HEK293 (cell line): ENCODE data around the gene KCNK18.

ENCODE experiments used
- CTCF ChIP-seq: fragments of 450-650 bp; formaldehyde crosslinking; IDR thresholded peaks from 2 replicates; pipeline ENCODE4 v1.5.1; 2016; ENCODE audit warnings: missing biosample characterization, missing genetic modification characterization
- GLIS1 ChIP-seq: fragments of 450-650 bp; formaldehyde crosslinking; IDR thresholded peaks from 2 replicates; pipeline ENCODE4 v1.5.1; 2016; ENCODE audit warnings: missing biosample characterization, missing genetic modification characterization
- KLF16 ChIP-seq: fragments of 450-650 bp; formaldehyde crosslinking; IDR thresholded peaks from 2 replicates; pipeline ENCODE4 v1.5.1; 2017; ENCODE audit warnings: missing biosample characterization, missing genetic modification characterization
- WT1 ChIP-seq: fragments of 450-650 bp; formaldehyde crosslinking; IDR thresholded peaks from 2 replicates; pipeline ENCODE4 v1.5.1; 2016; ENCODE audit warnings: missing biosample characterization, missing genetic modification characterization
- ZBTB17 ChIP-seq: fragments of 450-650 bp; formaldehyde crosslinking; IDR thresholded peaks from 2 replicates; pipeline ENCODE4 v1.5.1; 2016; ENCODE audit warnings: missing biosample characterization, missing genetic modification characterization
- ZBTB26 ChIP-seq: fragments of 450-650 bp; formaldehyde crosslinking; optimal IDR thresholded peaks from 2 replicates; pipeline ENCODE3; 2016; ENCODE audit warnings: missing biosample characterization, mild to moderate bottlenecking, missing genetic modification characterization
- ZBTB8A ChIP-seq: fragments of 450-650 bp; formaldehyde crosslinking; IDR thresholded peaks from 2 replicates; pipeline ENCODE4 v1.5.1; 2016; ENCODE audit warnings: missing biosample characterization, missing genetic modification characterization
- ZFP3 ChIP-seq: fragments of 450-650 bp; formaldehyde crosslinking; IDR thresholded peaks from 2 replicates; pipeline ENCODE4 v1.5.1; 2016; ENCODE audit warnings: low read depth, missing biosample characterization, missing genetic modification characterization
- ZFP41 ChIP-seq: fragments of 450-650 bp; formaldehyde crosslinking; IDR thresholded peaks from 2 replicates; pipeline ENCODE4 v1.5.1; 2016; ENCODE audit warnings: missing biosample characterization, missing genetic modification characterization, borderline replicate concordance
- ZNF146 ChIP-seq: fragments of 450-650 bp; formaldehyde crosslinking; IDR thresholded peaks from 2 replicates; pipeline ENCODE4 v1.5.1; 2016; ENCODE audit warnings: missing biosample characterization, missing genetic modification characterization
- ZNF37A ChIP-seq: fragments of 450-650 bp; IDR thresholded peaks from 2 replicates; pipeline ENCODE4 v1.5.1; 2018; ENCODE audit warnings: missing biosample characterization, missing genetic modification characterization
- ZNF639 ChIP-seq: fragments of 450-650 bp; formaldehyde crosslinking; IDR thresholded peaks from 2 replicates; pipeline ENCODE4 v1.5.1; 2016; ENCODE audit warnings: missing biosample characterization, missing genetic modification characterization
- ZNF768 ChIP-seq: fragments of 450-650 bp; formaldehyde crosslinking; IDR thresholded peaks from 2 replicates; pipeline ENCODE4 v1.5.1; 2018; ENCODE audit warnings: missing biosample characterization, mild to moderate bottlenecking, missing genetic modification characterization
- ZSCAN18 ChIP-seq: fragments of 450-650 bp; formaldehyde crosslinking; IDR thresholded peaks from 2 replicates; pipeline ENCODE4 v1.5.1; 2016; ENCODE audit warnings: missing biosample characterization, missing genetic modification characterization

GRCh38 chr10:117257721-117258120 is 60.4 kb downstream of the KCNK18 start:
- TF ChIP-seq ZNF768 (tag by site-specific recombination): no peak
- TF ChIP-seq ZNF37A (tag by site-specific recombination): no peak
- no peak for TF ChIP-seq CTCF (tag by site-specific recombination)
- TF ChIP-seq ZNF146 (tag by site-specific recombination): no peak
- TF ChIP-seq ZFP3: no peak
- no peak for TF ChIP-seq ZBTB26
- TF ChIP-seq KLF16 (tag by site-specific recombination): no peak
- TF ChIP-seq ZSCAN18: no peak
- TF ChIP-seq ZNF639 (tag by site-specific recombination): no peak
- no peak for TF ChIP-seq GLIS1
- no peak for TF ChIP-seq ZBTB17
- TF ChIP-seq ZBTB8A (tag by site-specific recombination): no peak
- no peak for TF ChIP-seq ZFP41 (tag by site-specific recombination)
- no peak for TF ChIP-seq WT1 (tag by site-specific recombination)
